Measurements from ENCODE around the gene ARMH2.

DNA sequence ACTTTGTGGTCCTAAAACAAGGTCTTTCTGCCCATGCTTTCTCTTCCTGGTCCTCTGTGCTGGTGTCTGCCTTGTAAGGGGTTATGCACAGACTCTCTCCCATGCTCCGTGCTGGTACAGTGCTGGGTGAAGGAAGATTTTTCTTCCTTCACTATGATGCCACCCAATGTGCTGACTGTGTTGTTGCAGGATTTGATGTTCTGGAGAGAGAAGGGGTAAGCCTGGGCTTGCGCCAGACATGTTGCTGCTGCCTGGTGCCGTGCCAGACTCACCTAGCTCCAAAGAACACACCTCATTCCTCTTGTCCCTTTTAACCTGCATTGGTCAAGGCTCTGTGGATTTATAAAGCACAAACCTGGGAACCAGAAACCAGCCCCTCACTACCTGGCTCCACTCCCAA, 28.4 kb upstream of the ARMH2 start:
- TF ChIP-seq, protein P1, sequence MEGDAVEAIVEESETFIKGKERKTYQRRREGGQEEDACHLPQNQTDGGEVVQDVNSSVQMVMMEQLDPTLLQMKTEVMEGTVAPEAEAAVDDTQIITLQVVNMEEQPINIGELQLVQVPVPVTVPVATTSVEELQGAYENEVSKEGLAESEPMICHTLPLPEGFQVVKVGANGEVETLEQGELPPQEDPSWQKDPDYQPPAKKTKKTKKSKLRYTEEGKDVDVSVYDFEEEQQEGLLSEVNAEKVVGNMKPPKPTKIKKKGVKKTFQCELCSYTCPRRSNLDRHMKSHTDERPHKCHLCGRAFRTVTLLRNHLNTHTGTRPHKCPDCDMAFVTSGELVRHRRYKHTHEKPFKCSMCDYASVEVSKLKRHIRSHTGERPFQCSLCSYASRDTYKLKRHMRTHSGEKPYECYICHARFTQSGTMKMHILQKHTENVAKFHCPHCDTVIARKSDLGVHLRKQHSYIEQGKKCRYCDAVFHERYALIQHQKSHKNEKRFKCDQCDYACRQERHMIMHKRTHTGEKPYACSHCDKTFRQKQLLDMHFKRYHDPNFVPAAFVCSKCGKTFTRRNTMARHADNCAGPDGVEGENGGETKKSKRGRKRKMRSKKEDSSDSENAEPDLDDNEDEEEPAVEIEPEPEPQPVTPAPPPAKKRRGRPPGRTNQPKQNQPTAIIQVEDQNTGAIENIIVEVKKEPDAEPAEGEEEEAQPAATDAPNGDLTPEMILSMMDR (IDR thresholded peaks at IDR 0.05): no peak
- TF ChIP-seq POLR2A (IDR thresholded peaks at IDR 0.05): no peak
